ENCODE measurements around the gene OR52B6.

GRCh38 chr11:5621580-5621979, 40.9 kb downstream of the OR52B6 start:
- TF ChIP-seq CTCF (IDR thresholded peaks at IDR 0.05; ENCODE audit: borderline replicate concordance, extremely low read depth, low read length, poor library complexity, severe bottlenecking) (no peak), EZH2 (IDR thresholded peaks at IDR 0.05; ENCODE audit: borderline replicate concordance, low read depth, low read length, severe bottlenecking) (no peak)

All from DND-41 (cell line).